Stimulated activated CD8-positive, alpha-beta memory T cell treated with anti-CD3 and anti-CD28 coated beads, Interleukin-12 subunit alpha, Interleukin-12 subunit beta, amount 100 ng/mL, for 4 hours (primary cell): ENCODE results near the gene CXCR2.

ENCODE experiments used
- DNase-seq: peaks from one replicate; pipeline ENCODE4 v3.0.0-alpha.2; 2020; ENCODE audit warnings: low read depth

CXCR2 gene

DNA sequence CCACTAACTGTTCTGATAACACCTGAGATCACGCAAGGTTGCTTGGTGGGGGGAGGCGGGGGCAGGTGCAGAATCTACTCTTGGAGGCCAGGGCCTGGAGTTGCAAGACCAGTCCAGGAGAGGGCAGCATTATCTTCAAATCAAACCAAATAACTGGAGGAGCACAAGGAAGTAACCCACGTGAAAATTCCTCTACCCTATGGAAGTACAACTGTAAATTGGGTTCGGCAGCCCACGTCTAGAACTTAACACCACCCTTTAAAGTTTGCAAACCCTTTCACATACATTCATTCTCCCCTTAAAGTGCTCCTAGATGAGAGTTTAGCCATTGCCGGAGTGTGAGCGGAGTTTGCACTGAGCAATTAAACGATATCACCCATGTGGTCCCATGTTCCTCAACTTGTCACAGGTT lies 60.5 kb downstream of the CXCR2 start:
- peak; percentile 46 for DNase-seq
